Endothelial cell of umbilical vein (primary cell): ENCODE data around the gene KIAA2012. TPM values are rescaled to one million over a fixed set of nuclear protein-coding genes. Genes with fewer than 3 reads are reported as not detected.

Experiments used
- BruUV-seq: library from RNA; stranded (reverse); fragments of 400-500 nt; replicated peaks from 2 replicates; lab custom pipeline; 2021; lab: Mats Ljungman, UMichigan
- CTCF ChIA-PET: fragments of 300-600, 350-600 bp; sonication (Branson Sonifier 250); formaldehyde crosslinking; loops from one replicate; lab custom pipeline; 2021; ENCODE audit warnings: antibody characterized with exemption, inconsistent platforms; lab: Charles Lee
- POLR2A ChIA-PET: fragments of 300-600, 350-600 bp; sonication (Branson Sonifier 250); formaldehyde crosslinking; loops from one replicate; lab custom pipeline; 2021; ENCODE audit warnings: antibody characterized with exemption, inconsistent platforms; lab: Charles Lee
- DNase-seq: peaks from one replicate; pipeline ENCODE4 v3.0.0-alpha.2; 2011; ENCODE audit warnings: low read depth, low spot score
- FAIRE-seq: peaks from 2 replicates; lab custom pipeline; 2011; peaks lifted over from hg19 to GRCh38; lab: Jason Lieb, UNC
- H2AFZ ChIP-seq: 2 replicates; pipeline ENCODE4 v1.6.0; 2012; ENCODE audit warnings: low read depth, low read length, control low read depth, inconsistent platforms
- H3K27ac ChIP-seq: 2 replicates; pipeline ENCODE4 v1.5.1; 2011; ENCODE audit warnings: low read depth, mild to moderate bottlenecking, control low read depth, low read length, moderate library complexity; ENCODE audit not compliant: insufficient read depth
- H3K27me3 ChIP-seq, 2 experiments: 2 replicates each; pipeline versions ENCODE4 v1.6.0 to v1.6.1; 2011; ENCODE audit warnings: low read length in 2 of 2, mixed read lengths in 1 of 2; ENCODE audit not compliant: control insufficient read depth in 2 of 2, insufficient read depth in 2 of 2
- H3K36me3 ChIP-seq, 2 experiments: 2 replicates in 1 of 2; 3 replicates in 1 of 2; pipeline ENCODE4 v1.5.1; 2011; ENCODE audit warnings: low read length in 2 of 2, mild to moderate bottlenecking in 1 of 2, moderate library complexity in 1 of 2; ENCODE audit not compliant: control insufficient read depth in 2 of 2, insufficient read depth in 2 of 2; ENCODE audit errors: extremely low read depth in 1 of 2
- H3K4me1 ChIP-seq: 3 replicates; pipeline ENCODE4 v1.5.1; 2011; ENCODE audit warnings: mild to moderate bottlenecking, low read length; ENCODE audit not compliant: control insufficient read depth, insufficient read depth; ENCODE audit errors: extremely low read depth
- H3K4me2 ChIP-seq: 2 replicates; pipeline ENCODE4 v1.6.1; 2011; ENCODE audit warnings: low read length, control low read depth, mixed read lengths; ENCODE audit not compliant: insufficient read depth
- H3K4me3 ChIP-seq, 3 experiments: fragments of 200-600 bp in 1 of 3; sonication (generic), shearing (Covaris generic) in 1 of 3; replicated peaks in 1 of 3; 2 replicates each; pipeline ENCODE4 v1.5.1; 2011 to 2016; ENCODE audit warnings: control low read depth in 3 of 3, low read length in 3 of 3, mild to moderate bottlenecking in 2 of 3, inconsistent platforms in 1 of 3, low read depth in 1 of 3, moderate library complexity in 1 of 3; ENCODE audit not compliant: insufficient read depth in 1 of 3
- H3K79me2 ChIP-seq: 2 replicates; pipeline ENCODE4 v1.6.0; 2012; ENCODE audit warnings: low read length, inconsistent platforms; ENCODE audit not compliant: control insufficient read depth, insufficient read depth
- H3K9ac ChIP-seq: replicated peaks from 2 replicates; pipeline ENCODE3; 2011; ENCODE audit warnings: low read length, control low read depth; ENCODE audit not compliant: insufficient read depth; ENCODE audit errors: extremely low read depth
- H3K9me1 ChIP-seq: replicated peaks from 3 replicates; pipeline ENCODE4 v1.6.0; 2011; ENCODE audit warnings: mild to moderate bottlenecking, low read length; ENCODE audit not compliant: control insufficient read depth, insufficient read depth; ENCODE audit errors: extremely low read depth
- H3K9me3 ChIP-seq: replicated peaks from 2 replicates; pipeline ENCODE4 v1.5.1; 2012; ENCODE audit warnings: low read length, inconsistent platforms; ENCODE audit not compliant: control insufficient read depth, insufficient read depth
- H4K20me1 ChIP-seq: replicated peaks from 2 replicates; pipeline ENCODE3; 2011; ENCODE audit warnings: mild to moderate bottlenecking, low read length; ENCODE audit not compliant: control insufficient read depth, insufficient read depth; ENCODE audit errors: extremely low read depth
- EZH2 ChIP-seq: IDR thresholded peaks from 2 replicates; pipeline ENCODE4 v1.6.1; 2012; ENCODE audit warnings: borderline replicate concordance, low read depth, mild to moderate bottlenecking, moderate library complexity, low read length, inconsistent platforms; ENCODE audit not compliant: severe bottlenecking
- FOS ChIP-seq: IDR thresholded peaks from 2 replicates; pipeline ENCODE4 v1.6.1; 2011; ENCODE audit warnings: mild to moderate bottlenecking, low read length, moderate library complexity, borderline replicate concordance; ENCODE audit not compliant: insufficient read depth
- GATA2 ChIP-seq: IDR thresholded peaks from 2 replicates; pipeline ENCODE4 v1.7.0; 2011; ENCODE audit warnings: low read depth, mild to moderate bottlenecking, moderate library complexity, mixed read lengths, low read length; ENCODE audit not compliant: insufficient read length, insufficient read depth
- JUN ChIP-seq: IDR thresholded peaks from 2 replicates; pipeline ENCODE4 v1.6.1; 2011; ENCODE audit warnings: borderline replicate concordance, low read depth; ENCODE audit not compliant: insufficient read length, insufficient read depth
- MYC ChIP-seq: IDR thresholded peaks from one replicate; pipeline ENCODE4 v1.6.1; 2011; ENCODE audit warnings: mild to moderate bottlenecking, low read depth, low read length
- POLR2A ChIP-seq: IDR thresholded peaks from 2 replicates; pipeline ENCODE4 v1.6.1; 2012; ENCODE audit warnings: low read depth, mild to moderate bottlenecking, control low read depth, low read length
- POLR2AphosphoS5 ChIP-seq: IDR thresholded peaks from 2 replicates; pipeline ENCODE4 v1.6.1; 2012; ENCODE audit warnings: low read depth, mild to moderate bottlenecking, control low read depth, low read length, moderate library complexity; ENCODE audit not compliant: insufficient read depth
- dilution Hi-C: fragments of 300-500 bp; cut with MboI; formaldehyde crosslinking; loops from one replicate; pipeline ENCODE4 v1.15.0; 2019; ENCODE audit warnings: low sequenced_read_pairs; ENCODE audit not compliant: extremely low pct_ligation_motif_present
- intact Hi-C: fragments of 100-400 bp; cut with micrococcal nuclease; formaldehyde crosslinking; loops from one replicate; pipeline ENCODE4 v1.10.0; 2022
- polyA plus RNA-seq, 4 experiments: library from polyadenylated mRNA; depleted of rRNA in 3 of 4; stranded (reverse) in 3 of 4; unstranded in 1 of 4; fragments of >200 nt; gene quantifications; 2 replicates each; pipeline versions ENCODE4 v1.2.1 to v1.2.3, GENCODE V29; 2011 to 2012; ENCODE audit warnings: missing spikeins in 1 of 4
- total RNA-seq: library from RNA; stranded (reverse); gene quantifications from 2 replicates; pipeline ENCODE4 v1.2.3, GENCODE V29; 2021
- TF ChIP-seq, protein P1 (sequence below): IDR thresholded peaks from 2 replicates; pipeline ENCODE4 v1.6.1; 2011; ENCODE audit not compliant: insufficient read depth, insufficient read length
- TF ChIP-seq, protein P2 (sequence below), 2 donors: IDR thresholded peaks; 1 replicate in 1 of 2; 2 replicates in 1 of 2; pipeline ENCODE4 v1.5.1; 2011; ENCODE audit warnings: low read length in 2 of 2, mild to moderate bottlenecking in 2 of 2, moderate library complexity in 2 of 2, control low read depth in 1 of 2, inconsistent platforms in 1 of 2, low read depth in 1 of 2; ENCODE audit not compliant: insufficient read depth in 1 of 2; ENCODE audit errors: extremely low read depth in 1 of 2

KIAA2012 gene
- total and polyA plus RNA-seq, 2 donors (not counting 3 experiments of a cell fraction or from before 2014, with no cell fraction given), result not detected

DNA sequence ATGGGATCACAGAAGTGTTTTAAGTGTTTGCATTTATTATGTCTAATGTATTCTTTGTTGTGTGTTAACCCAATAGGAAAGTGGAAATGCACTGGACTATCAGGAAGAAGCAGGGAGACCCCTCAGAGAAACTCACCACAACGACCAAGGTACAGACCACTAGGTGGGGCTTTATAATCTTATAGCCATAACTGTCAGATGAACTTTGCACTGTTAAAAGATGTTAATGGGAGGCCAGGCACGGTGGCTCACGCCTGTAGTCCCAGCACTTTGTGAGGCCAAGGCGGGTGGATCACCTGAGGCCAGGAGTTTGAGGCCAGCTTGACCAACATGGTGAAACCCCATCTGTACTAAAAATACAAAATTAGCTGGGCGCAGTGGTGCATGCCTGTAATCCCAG is 92.2 kb downstream of the KIAA2012 start:
- FAIRE-seq, result no peak
- dilution Hi-C loops, result no loop called here

More for the DNA sequence above, 92.2 kb downstream of the KIAA2012 start:
- TF ChIP-seq JUN (no peak), POLR2A (no peak), MYC (no peak), EZH2 (no peak), GATA2 (no peak), FOS (no peak), POLR2AphosphoS5 (no peak)
- TF ChIP-seq, protein P1, sequence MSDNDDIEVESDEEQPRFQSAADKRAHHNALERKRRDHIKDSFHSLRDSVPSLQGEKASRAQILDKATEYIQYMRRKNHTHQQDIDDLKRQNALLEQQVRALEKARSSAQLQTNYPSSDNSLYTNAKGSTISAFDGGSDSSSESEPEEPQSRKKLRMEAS, result no peak
- TF ChIP-seq, protein P2, sequence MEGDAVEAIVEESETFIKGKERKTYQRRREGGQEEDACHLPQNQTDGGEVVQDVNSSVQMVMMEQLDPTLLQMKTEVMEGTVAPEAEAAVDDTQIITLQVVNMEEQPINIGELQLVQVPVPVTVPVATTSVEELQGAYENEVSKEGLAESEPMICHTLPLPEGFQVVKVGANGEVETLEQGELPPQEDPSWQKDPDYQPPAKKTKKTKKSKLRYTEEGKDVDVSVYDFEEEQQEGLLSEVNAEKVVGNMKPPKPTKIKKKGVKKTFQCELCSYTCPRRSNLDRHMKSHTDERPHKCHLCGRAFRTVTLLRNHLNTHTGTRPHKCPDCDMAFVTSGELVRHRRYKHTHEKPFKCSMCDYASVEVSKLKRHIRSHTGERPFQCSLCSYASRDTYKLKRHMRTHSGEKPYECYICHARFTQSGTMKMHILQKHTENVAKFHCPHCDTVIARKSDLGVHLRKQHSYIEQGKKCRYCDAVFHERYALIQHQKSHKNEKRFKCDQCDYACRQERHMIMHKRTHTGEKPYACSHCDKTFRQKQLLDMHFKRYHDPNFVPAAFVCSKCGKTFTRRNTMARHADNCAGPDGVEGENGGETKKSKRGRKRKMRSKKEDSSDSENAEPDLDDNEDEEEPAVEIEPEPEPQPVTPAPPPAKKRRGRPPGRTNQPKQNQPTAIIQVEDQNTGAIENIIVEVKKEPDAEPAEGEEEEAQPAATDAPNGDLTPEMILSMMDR (IDR thresholded peaks at IDR 0.05; ENCODE audit: extremely low read depth in 1 of 2, insufficient read depth in 1 of 2, low read depth in 1 of 2, low read length in 2 of 2), result no peak
- BruUV-seq, result no TSS peak
- POLR2A ChIA-PET, result no interaction called here
- H3K27ac ChIP-seq, result no peak overlapping the region
- no peak overlapping the region for H2AFZ ChIP-seq
- intact Hi-C loops, result no loop called here
- no peaks in the 10 kb centered on the region for H3K36me3 ChIP-seq
- no peaks in the 10 kb centered on the region for H3K79me2 ChIP-seq
- no peak for DNase-seq
- no peak overlapping the region for H3K4me3 ChIP-seq
- H3K4me1 ChIP-seq, result no peaks in the 10 kb centered on the region
- no peaks in the 10 kb centered on the region for H3K9me3 ChIP-seq
- CTCF ChIA-PET, result no interaction called here
- H4K20me1 ChIP-seq, result no peaks in the 10 kb centered on the region
- peaks cover 0 to 5% of the 10 kb centered on the region in 2 experiments for H3K27me3 ChIP-seq
- H3K9me1 ChIP-seq, result no peaks in the 10 kb centered on the region
- H3K4me2 ChIP-seq, result no peak overlapping the region
- no peak overlapping the region for H3K9ac ChIP-seq
